Suprapubic skin (tissue), 4 donors: Measurements from ENCODE around the gene IL6.
"Not testable (repeated sequence)": the region's sequence is repeated elsewhere in the genome, so short reads cannot be mapped to it uniquely, and the experiment has no call there.

ENCODE experiments used
- CTCF ChIP-seq, 2 donors: fragments of 200-600 bp in 1 of 2; fragments of 450-650 bp in 1 of 2; sonication (generic) in 1 of 2; IDR thresholded peaks; one replicate each; pipeline ENCODE4 v1.5.1; 2016 to 2019; ENCODE audit warnings: antibody characterized with exemption in 2 of 2, mild to moderate bottlenecking in 1 of 2, moderate library complexity in 1 of 2
- EP300 ChIP-seq: sonication (generic); formaldehyde crosslinking; IDR thresholded peaks from one replicate; pipeline ENCODE4 v1.6.1; 2017; ENCODE audit warnings: antibody characterized with exemption
- POLR2A ChIP-seq, 2 donors: fragments of 450-650 bp; IDR thresholded peaks; one replicate each; pipeline ENCODE4 v1.6.1; 2017; ENCODE audit warnings: antibody characterized with exemption in 2 of 2, mild to moderate bottlenecking in 2 of 2, moderate library complexity in 2 of 2
- POLR2AphosphoS5 ChIP-seq, 3 donors: sonication (generic); formaldehyde crosslinking; IDR thresholded peaks; one replicate each; pipeline ENCODE4 v1.6.1; 2017; ENCODE audit warnings: antibody characterized with exemption in 3 of 3

GRCh38 chr7:22707026-22707691, 19.8 kb upstream of the IL6 start:
- not testable (repeated sequence) for TF ChIP-seq CTCF (IDR thresholded peaks at IDR 0.05); EP300; POLR2AphosphoS5 (IDR thresholded peaks at IDR 0.05); POLR2A (IDR thresholded peaks at IDR 0.05)
